ENCODE data around the gene PTCRA.

The PTCRA gene

GRCh38 chr6:42971746-42972327 lies 56.0 kb downstream of the PTCRA start:
- no peak for DNase-seq (ENCODE audit: low spot score)

DNA sequence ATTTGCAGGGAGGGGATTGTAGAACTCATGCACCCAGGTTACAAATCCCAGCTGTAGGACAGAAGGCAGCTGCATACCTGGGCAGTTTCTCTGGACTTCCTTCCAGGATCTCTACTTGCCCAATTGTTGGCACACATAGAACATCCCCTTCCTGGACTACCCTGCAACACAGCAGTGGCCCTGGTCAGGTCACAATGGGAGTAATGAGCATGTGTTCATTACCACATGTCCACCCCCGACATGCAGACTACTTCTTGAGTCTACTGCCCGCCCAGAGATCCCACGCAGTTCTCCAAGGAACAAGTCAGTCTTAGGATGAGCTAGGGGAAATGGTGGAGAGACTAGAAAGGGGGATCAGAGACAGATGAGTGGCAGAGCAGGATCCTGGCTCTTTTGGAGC lies 58.1 kb downstream of the PTCRA start:
- DNase-seq (ENCODE audit: low spot score) = no peak

DNA sequence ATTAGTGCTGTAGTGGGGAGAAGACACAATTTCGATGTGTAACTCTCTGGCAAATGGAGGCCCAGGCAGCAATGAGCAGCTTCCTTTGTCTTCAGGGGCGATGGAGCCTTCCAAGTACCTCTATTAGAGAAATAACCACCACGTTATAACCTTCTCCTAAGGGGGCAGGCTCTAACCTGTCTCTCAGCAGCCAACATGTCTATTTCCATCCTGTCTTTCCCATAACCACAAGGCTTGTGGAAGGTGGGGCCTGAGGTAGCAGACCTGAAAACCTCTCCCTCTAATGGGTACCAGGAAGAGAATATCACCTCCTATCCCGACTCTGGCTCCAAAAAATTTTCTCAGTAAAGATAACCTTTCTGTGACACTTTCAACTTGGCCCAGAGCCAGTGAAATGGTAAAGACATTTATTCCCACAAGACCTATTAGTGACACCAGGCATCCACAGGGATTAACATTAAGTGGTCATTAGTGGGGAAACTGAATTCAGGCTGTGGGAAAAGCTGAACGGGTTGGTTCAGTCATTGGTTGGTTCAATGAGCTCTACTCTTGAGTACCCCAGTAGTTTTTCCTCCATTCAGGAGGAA lies 59.2 kb downstream of the PTCRA start:
- no peak for DNase-seq (ENCODE audit: low spot score)

Data from Ammon's horn (tissue), 1 donor.